ENCODE measurements around the gene TACR2. TPM values are rescaled to one million over a fixed set of nuclear protein-coding genes. Genes with fewer than 3 reads are reported as not detected.

The TACR2 gene
- total RNA-seq, 1 donor from 2014 or later = 6.1 TPM

- TF ChIP-seq, protein P1, sequence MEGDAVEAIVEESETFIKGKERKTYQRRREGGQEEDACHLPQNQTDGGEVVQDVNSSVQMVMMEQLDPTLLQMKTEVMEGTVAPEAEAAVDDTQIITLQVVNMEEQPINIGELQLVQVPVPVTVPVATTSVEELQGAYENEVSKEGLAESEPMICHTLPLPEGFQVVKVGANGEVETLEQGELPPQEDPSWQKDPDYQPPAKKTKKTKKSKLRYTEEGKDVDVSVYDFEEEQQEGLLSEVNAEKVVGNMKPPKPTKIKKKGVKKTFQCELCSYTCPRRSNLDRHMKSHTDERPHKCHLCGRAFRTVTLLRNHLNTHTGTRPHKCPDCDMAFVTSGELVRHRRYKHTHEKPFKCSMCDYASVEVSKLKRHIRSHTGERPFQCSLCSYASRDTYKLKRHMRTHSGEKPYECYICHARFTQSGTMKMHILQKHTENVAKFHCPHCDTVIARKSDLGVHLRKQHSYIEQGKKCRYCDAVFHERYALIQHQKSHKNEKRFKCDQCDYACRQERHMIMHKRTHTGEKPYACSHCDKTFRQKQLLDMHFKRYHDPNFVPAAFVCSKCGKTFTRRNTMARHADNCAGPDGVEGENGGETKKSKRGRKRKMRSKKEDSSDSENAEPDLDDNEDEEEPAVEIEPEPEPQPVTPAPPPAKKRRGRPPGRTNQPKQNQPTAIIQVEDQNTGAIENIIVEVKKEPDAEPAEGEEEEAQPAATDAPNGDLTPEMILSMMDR (IDR thresholded peaks at IDR 0.05) = no peak
- no peaks in the 10 kb centered on the region for H3K9me3 ChIP-seq
- H3K4me1 ChIP-seq = peaks cover 63% of the 10 kb centered on the region
- intact Hi-C loops (cut with DNase I) = no loop called here
- peaks cover 0 to 7% of the 10 kb centered on the region in 2 donors for H3K36me3 ChIP-seq
- H3K4me3 ChIP-seq = no peak overlapping the region
- H3K27ac ChIP-seq = no peak overlapping the region
- DNase-seq (ENCODE audit: extremely low spot score in 2 of 2) = no peak
- H3K27me3 ChIP-seq = no peaks in the 10 kb centered on the region
These were observed 57.6 kb downstream of the TACR2 start for GRCh38 chr10:69359148-69359547.

DNA sequence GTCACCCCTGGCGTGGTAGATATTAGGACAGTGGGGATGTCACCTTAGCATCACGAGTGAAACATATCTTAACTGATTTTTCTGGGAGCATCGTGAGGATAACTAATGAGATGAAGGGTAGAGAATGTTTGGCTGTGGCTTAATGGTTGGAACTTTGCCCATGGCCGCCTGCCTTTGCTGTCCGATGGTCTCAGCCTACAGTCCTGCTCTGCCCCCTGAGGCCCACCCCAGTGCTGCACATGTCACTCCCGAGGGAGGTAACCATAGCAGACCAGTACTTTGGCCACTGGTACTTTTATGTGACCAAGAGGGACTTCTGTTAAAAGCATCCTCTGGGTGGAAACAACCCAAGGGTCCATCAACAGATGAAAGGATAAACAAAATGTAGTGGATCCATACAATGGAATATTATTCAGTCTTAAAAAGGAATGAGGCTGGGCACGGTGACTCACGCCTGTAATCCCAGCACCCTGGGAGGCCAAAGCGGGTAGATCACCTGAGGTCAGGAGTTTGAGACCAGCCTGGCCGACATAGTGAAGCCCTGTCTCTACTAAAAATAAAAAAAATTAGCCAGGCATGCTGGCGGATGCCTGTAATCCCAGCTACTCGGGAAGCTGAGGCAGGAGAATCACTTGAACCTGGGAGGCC, 58.4 kb downstream of the TACR2 start:
- intact Hi-C loops (cut with DNase I) = no loop called here
- H3K4me3 ChIP-seq = no peak overlapping the region
- no peaks in the 10 kb centered on the region for H3K27me3 ChIP-seq
- DNase-seq (ENCODE audit: extremely low spot score in 2 of 2) = no peak
- H3K9me3 ChIP-seq = no peaks in the 10 kb centered on the region
- peak overlapping the region; percentile 13 for H3K27ac ChIP-seq
- no peak for TF ChIP-seq POLR2AphosphoS5 (IDR thresholded peaks at IDR 0.05; ENCODE audit: insufficient read depth in 1 of 2, low read depth in 1 of 2)
- TF ChIP-seq POLR2A (IDR thresholded peaks at IDR 0.05) = no peak
- TF ChIP-seq, protein P1 (IDR thresholded peaks at IDR 0.05) = no peak
- H3K36me3 ChIP-seq = peaks cover 0 to 7% of the 10 kb centered on the region in 2 donors
- peaks cover 58% of the 10 kb centered on the region for H3K4me1 ChIP-seq

GRCh38 chr10:69356187-69356586, 60.5 kb downstream of the TACR2 start:
- intact Hi-C loops (cut with DNase I) = no loop called here
- peaks cover 47% of the 10 kb centered on the region for H3K4me1 ChIP-seq
- H3K27me3 ChIP-seq = no peaks in the 10 kb centered on the region
- H3K36me3 ChIP-seq = peaks cover 0 to under 1% of the 10 kb centered on the region in 2 donors
- DNase-seq (ENCODE audit: extremely low spot score in 2 of 2) = no peak
- TF ChIP-seq POLR2AphosphoS5 (IDR thresholded peaks at IDR 0.05; ENCODE audit: insufficient read depth in 1 of 2, low read depth in 1 of 2) (no peak), POLR2A (IDR thresholded peaks at IDR 0.05) (no peak)
- TF ChIP-seq, protein P1 (IDR thresholded peaks at IDR 0.05) = no peak
- H3K4me3 ChIP-seq = no peak overlapping the region
- H3K9me3 ChIP-seq = no peaks in the 10 kb centered on the region
- H3K27ac ChIP-seq = no peak overlapping the region

DNA sequence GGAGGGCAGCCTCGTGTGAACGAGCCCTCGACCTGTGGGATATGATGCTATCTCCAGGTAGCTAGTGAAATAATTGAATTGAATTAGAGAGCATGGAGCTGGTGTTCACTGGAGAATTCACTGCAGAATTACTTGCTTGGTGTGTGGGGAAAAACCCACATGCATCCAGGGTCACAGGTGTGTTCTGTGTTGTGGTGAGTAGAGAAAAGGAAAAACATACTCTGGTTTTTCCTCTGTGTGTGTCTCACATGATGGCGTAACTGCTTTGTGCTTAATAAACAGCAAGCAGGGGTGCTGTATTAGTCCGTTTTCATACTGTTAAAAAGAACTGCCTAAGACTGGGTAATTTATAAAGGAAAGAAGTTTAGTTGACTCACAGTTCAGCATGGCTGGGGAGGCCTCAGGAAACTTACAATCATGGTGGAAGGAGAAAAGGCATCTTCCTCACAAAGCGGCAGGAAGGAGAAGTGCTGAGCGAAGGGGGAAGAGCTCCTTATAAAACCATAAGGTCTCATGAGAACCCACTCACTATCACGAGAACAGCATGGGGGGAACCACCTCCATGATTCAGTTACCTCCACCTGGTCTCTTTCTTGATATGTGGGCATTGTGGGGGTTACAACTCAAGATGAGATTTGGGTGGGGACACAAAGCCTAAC, 62.6 kb downstream of the TACR2 start:
- Histone ChIP-seq H3K27me3 (no peaks in the 10 kb centered on the region), H3K9me3 (no peaks in the 10 kb centered on the region), H3K36me3 (no peaks in the 10 kb centered on the region), H3K4me3 (no peak overlapping the region), H3K4me1 (peaks cover 39% of the 10 kb centered on the region), H3K27ac (no peak overlapping the region)
- TF ChIP-seq POLR2AphosphoS5 (IDR thresholded peaks at IDR 0.05; ENCODE audit: insufficient read depth in 1 of 2, low read depth in 1 of 2) (no peak), POLR2A (IDR thresholded peaks at IDR 0.05) (no peak)
- TF ChIP-seq, protein P1 (IDR thresholded peaks at IDR 0.05) = no peak
- no peak for DNase-seq (ENCODE audit: extremely low spot score in 2 of 2)
- intact Hi-C loops (cut with DNase I) = no loop called here

Other genes starting within 250 kb of the TACR2 start
- 27.5 TPM for gene SUPV3L1, start 236.7 kb downstream of the TACR2 start, total RNA-seq
- gene HKDC1, start 196.6 kb downstream of the TACR2 start, total RNA-seq = 2.5 TPM
- gene HK1, start 138.4 kb downstream of the TACR2 start, total RNA-seq = 106 TPM
- gene TSPAN15, start 34.5 kb upstream of the TACR2 start, total RNA-seq = 26.5 TPM
- gene NEUROG3, start 156.5 kb upstream of the TACR2 start, total RNA-seq = not detected
- gene FAM241B, start 213.3 kb upstream of the TACR2 start, total RNA-seq = 0.98 TPM

Data from vagina (tissue), 2 donors.